Spleen (tissue), 7 donors: Measurements from ENCODE around the gene VASN.

ENCODE experiments used
- POLR2A ChIP-seq, 3 donors: fragments of 450-650 bp; IDR thresholded peaks; one replicate each; pipeline ENCODE4 v1.5.1; 2017; ENCODE audit warnings: antibody characterized with exemption in 3 of 3, mild to moderate bottlenecking in 1 of 3
- POLR2AphosphoS5 ChIP-seq, 3 donors: sonication (generic); formaldehyde crosslinking; IDR thresholded peaks; one replicate each; pipeline ENCODE4 v1.5.1; 2017; ENCODE audit warnings: antibody characterized with exemption in 3 of 3
- TF ChIP-seq, protein P1 (sequence below), 11 experiments: fragments of 200-600 bp in 7 of 11; fragments of 450-650 bp in 4 of 11; sonication (generic) in 4 of 11; IDR thresholded peaks in 8 of 11; conservative IDR thresholded peaks in 3 of 11; 1 replicate in 7 of 11; 2 replicates in 4 of 11; pipeline versions ENCODE4 v1.4.0 to v1.8.0; 2016 to 2021; ENCODE audit warnings: antibody characterized with exemption in 11 of 11, inconsistent platforms in 4 of 11, mild to moderate bottlenecking in 1 of 11
- donor health status: DM: no; HTN: no; CAD: no; lungs with moderate emphysema.
- donor health status: DM: no; HTN: no; CAD: no.
- donor health status: DM: no; HTN: no; CAD: no.

DNA sequence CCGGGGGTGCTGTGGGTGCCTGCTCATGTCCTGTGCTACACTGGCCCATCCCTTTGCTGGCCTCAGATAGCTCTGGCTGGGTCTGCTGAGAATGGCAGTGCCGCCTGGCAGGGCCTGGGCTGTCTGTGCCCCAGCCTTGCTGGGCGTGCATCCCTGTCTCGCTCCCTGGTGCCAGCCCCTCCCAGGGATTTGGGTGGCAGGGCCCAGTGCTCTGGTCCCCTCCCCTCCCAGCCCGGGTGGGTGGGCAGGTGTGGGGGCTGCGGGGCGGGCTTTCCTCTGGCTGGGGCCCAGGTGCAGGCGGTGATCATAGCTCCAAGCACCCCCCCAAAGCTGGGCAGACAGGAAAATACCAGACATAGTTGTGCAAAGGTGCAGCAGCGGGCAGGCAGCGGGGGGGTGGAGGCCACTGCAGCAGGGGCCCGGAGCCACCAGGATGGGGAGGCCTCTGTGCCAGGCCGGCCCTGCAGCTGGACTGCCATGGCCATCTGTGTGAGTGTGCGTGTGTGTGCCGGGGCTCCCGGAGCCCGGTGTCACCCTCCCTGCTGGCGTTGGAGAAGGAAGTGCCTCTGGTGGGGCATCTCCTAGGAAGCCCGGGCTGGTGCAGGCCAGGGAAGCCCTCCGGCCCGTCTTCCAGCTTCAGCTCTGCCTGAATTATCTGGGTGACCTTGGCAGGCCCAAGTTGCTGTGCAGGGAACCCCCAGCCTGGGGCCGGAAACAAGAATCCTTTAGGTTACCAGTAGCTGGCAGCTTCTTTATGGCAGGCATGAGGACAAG is 48.4 kb upstream of the VASN start:
- TF ChIP-seq, protein P1, sequence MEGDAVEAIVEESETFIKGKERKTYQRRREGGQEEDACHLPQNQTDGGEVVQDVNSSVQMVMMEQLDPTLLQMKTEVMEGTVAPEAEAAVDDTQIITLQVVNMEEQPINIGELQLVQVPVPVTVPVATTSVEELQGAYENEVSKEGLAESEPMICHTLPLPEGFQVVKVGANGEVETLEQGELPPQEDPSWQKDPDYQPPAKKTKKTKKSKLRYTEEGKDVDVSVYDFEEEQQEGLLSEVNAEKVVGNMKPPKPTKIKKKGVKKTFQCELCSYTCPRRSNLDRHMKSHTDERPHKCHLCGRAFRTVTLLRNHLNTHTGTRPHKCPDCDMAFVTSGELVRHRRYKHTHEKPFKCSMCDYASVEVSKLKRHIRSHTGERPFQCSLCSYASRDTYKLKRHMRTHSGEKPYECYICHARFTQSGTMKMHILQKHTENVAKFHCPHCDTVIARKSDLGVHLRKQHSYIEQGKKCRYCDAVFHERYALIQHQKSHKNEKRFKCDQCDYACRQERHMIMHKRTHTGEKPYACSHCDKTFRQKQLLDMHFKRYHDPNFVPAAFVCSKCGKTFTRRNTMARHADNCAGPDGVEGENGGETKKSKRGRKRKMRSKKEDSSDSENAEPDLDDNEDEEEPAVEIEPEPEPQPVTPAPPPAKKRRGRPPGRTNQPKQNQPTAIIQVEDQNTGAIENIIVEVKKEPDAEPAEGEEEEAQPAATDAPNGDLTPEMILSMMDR (IDR thresholded peaks at IDR 0.05 in 8 of 11, conservative IDR thresholded peaks at IDR 0.05 in 3 of 11): no peak
- TF ChIP-seq POLR2A (IDR thresholded peaks at IDR 0.05): no peak
- peak in 1 of 3 donors; percentile 25 for TF ChIP-seq POLR2AphosphoS5 (IDR thresholded peaks at IDR 0.05)
